ENCODE data around the gene BCAS3.

Gene BCAS3

DNA sequence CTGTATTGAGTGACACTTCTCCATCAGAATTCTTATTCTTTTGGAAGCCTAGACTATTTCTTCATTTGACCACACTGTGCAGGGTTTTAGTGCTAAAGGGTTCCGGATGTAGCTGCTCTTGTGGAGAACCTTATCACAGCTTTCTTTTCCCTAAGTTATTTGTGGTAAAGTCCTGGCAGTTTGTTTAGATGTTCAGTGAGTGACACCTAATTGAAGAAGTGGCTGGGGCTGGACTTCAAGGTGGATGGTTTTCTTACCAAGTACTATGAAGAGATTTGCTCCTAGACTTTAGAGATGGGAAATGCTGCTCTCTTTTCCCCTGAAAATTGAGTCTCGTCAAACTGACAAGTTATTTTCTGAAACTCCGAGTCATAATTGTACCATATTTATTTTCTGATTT lies 578.0 kb downstream of the BCAS3 start:
- no peak for DNase-seq (ENCODE audit: low spot score)
- ChIA-PET CTCF (no interaction called here), POLR2A (ENCODE audit: low non-redundant PET) (no interaction called here)
- H3K27ac ChIP-seq = no peak overlapping the region
- no peak for TF ChIP-seq CTCF (conservative IDR thresholded peaks at IDR 0.05; ENCODE audit: low read depth)

GRCh38 chr17:61259360-61259759 lies 581.7 kb downstream of the BCAS3 start:
- TF ChIP-seq CTCF (conservative IDR thresholded peaks at IDR 0.05; ENCODE audit: low read depth) = no peak
- DNase-seq (ENCODE audit: low spot score) = no peak
- ChIA-PET POLR2A (ENCODE audit: low non-redundant PET) (no interaction called here), CTCF (interaction anchor here (0.7 kb wide), 1 partner anchor 16 kb away, joined by 3 read pairs; no protein-coding TSS in a partner anchor)
- no peak overlapping the region for H3K27ac ChIP-seq

- H3K27ac ChIP-seq = no peak overlapping the region
- no peak for DNase-seq (ENCODE audit: low spot score)
- no peak for TF ChIP-seq CTCF (conservative IDR thresholded peaks at IDR 0.05; ENCODE audit: low read depth)
- ChIA-PET CTCF (interaction anchor here (0.7 kb wide), 1 partner anchor 106 kb away, joined by 3 read pairs; no protein-coding TSS in a partner anchor), POLR2A (ENCODE audit: low non-redundant PET) (no interaction called here)
Measured at GRCh38 chr17:61260071-61260797, 582.6 kb downstream of the BCAS3 start.

- POLR2A ChIA-PET (ENCODE audit: low non-redundant PET) = interaction anchor here (0.6 kb wide), 1 partner anchor 44 kb away, joined by 3 read pairs; no protein-coding TSS in a partner anchor
- CTCF ChIA-PET = interaction anchor here (1.1 kb wide), 1 partner anchor 11 kb away, joined by 6 read pairs; no protein-coding TSS in a partner anchor
- no peak overlapping the region for H3K27ac ChIP-seq
- DNase-seq (ENCODE audit: low spot score) = no peak
- TF ChIP-seq CTCF (conservative IDR thresholded peaks at IDR 0.05; ENCODE audit: low read depth) = no peak
Measured at GRCh38 chr17:61261001-61261637, 583.5 kb downstream of the BCAS3 start.

DNA sequence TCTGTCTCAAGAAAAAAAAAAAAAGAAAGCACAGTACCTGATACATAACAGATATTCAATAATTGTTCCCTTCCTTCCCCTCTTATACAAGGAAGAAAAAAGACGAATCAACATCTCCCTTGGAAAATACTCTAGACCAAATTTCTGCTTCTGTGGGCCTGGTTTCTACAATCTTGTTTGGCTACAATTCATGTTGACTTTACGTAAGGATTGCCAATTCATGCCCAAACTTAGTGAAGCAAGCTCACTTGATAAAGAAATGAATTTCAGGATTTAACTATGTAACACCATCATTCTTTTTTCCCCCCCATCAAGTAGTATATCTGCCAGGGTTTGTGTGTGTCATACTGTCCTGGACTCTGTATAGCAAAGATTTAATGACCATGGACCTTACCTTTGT lies 587.7 kb downstream of the BCAS3 start:
- no peak overlapping the region for H3K27ac ChIP-seq
- no peak for TF ChIP-seq CTCF (conservative IDR thresholded peaks at IDR 0.05; ENCODE audit: low read depth)
- POLR2A ChIA-PET (ENCODE audit: low non-redundant PET) = no interaction called here
- no peak for DNase-seq (ENCODE audit: low spot score)
- CTCF ChIA-PET = no interaction called here

DNA sequence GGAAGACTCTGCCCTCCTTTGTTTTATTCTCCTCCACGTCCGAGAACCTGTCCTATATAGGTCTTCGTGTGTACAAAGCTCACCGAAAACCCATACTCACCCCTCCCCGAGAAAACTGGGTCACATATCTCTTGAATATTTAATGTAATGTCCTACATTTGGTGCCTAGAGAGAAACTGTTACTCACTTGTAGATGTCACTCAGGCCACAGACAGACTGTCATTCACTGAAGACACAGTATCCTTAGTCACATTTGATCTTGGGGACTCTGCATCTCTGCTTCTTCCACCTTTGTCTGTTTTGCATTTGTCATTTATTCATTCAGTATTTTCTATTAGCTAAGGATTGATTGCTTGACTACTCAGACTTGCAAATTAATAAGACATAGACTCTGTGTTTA lies 590.2 kb downstream of the BCAS3 start:
- no peak for TF ChIP-seq CTCF (conservative IDR thresholded peaks at IDR 0.05; ENCODE audit: low read depth)
- POLR2A ChIA-PET (ENCODE audit: low non-redundant PET) = no interaction called here
- DNase-seq (ENCODE audit: low spot score) = no peak
- no peak overlapping the region for H3K27ac ChIP-seq
- CTCF ChIA-PET = interaction anchor here (0.7 kb wide), 1 partner anchor 666 kb away, joined by 3 read pairs; no protein-coding TSS in a partner anchor

All from RWPE1 (cell line).